Putamen (tissue), 1 donor: Measurements from ENCODE around the gene OPCML.
A peak's percentile ranks its signal among the peaks of the same experiment; 100 is the strongest.

Experiments used
- DNase-seq: peaks from one replicate; pipeline ENCODE4 v3.0.0-alpha.2; 2016; ENCODE audit warnings: low spot score

The OPCML gene

DNA sequence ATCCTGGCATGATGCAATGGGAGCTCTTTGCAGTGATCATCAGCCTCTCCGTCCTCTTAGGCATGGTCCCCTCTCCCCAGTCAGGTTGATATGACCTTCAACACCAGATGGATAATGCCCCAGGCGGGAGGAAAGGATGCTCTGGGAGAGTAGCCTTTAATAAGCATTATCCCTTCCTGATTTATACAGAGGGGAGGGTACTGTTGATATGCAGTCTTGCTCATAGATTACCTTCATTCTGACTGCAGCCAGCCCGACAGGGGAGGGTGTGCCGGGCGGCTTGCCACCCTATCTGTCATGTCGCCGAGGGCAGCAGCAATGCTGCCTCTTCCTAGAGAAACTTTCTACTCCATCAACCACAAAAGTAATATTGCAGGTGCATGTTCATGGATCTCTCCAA lies 497.4 kb downstream of the OPCML start:
- DNase-seq = no peak

DNA sequence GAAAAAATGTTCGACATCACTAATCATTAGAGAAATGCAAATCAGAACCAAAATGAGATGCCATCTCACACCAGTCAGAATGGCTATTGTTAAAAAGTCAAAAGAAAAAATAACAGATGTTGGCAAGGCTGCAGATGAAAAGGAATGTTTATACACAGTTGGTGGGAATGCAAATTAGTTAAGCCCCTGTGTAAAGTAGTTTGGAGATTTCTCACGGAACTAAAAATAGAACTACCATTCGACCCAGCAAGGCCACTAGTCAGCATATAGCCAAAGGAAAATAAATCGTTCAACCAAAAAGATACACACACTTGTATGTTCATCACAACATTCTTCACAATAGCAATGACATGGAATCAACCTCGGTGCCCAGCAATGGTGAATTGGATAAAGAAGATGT lies 503.2 kb downstream of the OPCML start:
- DNase-seq = no peak

DNA sequence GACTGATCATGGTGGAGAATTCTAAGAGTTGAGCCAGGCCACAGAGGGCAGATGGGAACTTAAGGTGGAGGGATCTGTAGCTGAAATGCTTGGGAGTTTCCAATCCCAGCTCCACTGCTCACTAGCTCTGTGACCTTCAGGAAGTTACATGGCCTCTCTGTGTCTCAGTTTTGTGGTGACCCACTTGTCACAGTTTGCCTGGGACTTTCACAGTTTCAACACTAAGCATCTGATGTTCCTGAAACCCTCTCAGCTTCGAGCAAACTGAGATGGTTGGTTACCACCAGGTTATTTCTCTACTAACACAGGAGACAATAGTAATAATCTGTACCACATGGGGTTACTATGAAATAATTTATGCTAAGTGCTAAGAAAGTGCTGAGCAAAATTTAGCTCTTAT lies 505.3 kb downstream of the OPCML start:
- no peak for DNase-seq

DNA sequence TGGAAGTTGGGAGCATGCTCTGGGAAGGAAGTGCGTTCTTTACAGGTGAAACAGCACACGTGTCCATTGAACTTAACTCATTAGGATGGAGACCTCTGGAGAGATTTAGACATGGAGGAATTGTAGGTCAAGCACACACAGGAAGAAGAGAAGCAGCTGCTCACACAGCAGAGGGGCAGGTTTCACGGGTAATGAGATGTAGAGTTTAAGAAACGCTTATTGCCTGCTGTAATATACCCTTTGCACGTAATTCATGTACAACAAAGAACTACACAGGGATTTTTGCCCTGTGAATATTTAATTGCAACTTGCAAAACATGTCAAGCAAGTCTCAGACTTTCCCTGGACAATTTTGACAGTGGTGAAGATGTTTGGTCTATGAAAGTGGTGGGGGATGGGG lies 508.0 kb downstream of the OPCML start:
- DNase-seq = no peak

DNA sequence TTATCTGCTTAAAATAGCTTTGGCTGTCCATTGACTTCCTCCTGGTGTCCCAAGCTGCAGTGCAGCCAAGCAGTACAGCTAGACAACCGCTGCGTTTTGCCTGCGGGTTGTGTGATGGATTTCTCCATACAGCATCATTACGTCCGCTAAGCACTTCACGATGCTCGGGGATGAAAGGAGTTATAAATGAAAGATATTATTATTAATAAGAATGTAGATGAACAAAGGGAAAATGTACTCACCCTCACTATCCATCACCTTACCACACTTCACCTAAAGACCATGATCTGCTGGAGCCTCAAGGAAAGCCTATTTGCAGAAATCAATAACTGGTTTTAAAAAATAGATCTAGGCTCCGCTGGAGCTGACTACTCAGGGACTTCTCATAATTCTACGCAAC lies 509.1 kb downstream of the OPCML start:
- DNase-seq = no peak

DNA sequence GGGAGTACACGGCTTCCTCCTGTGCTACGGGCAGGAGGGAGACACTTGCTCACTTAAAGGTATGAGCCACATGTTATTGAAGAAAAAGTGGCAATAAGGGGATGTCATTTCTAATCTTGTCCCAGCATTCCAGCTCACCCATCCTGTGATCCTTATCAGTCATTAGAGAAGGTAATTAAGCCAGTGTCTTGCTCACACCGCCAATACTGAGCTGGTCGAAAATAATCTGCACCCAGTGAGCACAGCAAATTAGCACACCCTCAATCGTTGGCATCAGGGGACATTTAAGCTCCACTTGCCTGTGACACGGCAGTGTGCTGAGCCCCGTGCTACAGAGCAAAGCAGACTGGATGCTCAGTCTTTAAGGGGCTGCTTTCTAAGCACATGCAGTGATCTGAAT lies 510.7 kb downstream of the OPCML start:
- no peak for DNase-seq

DNA sequence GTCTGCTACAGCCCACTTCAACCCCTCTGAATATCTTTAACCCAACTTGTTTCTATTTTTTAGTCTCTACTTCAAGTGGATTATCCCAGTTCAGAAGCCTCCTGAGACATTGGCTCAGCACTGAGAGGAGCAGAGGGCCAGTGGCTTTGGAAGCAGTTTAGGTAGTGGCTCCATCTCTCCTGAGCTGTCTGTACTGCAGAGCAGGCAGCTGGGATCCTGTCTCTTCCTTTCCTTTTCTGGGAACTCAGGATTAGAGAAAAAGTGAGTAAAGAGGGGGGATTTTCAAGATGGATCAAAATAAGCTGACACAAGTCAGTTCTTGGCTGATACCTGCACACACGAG lies 512.0 kb downstream of the OPCML start:
- no peak for DNase-seq

DNA sequence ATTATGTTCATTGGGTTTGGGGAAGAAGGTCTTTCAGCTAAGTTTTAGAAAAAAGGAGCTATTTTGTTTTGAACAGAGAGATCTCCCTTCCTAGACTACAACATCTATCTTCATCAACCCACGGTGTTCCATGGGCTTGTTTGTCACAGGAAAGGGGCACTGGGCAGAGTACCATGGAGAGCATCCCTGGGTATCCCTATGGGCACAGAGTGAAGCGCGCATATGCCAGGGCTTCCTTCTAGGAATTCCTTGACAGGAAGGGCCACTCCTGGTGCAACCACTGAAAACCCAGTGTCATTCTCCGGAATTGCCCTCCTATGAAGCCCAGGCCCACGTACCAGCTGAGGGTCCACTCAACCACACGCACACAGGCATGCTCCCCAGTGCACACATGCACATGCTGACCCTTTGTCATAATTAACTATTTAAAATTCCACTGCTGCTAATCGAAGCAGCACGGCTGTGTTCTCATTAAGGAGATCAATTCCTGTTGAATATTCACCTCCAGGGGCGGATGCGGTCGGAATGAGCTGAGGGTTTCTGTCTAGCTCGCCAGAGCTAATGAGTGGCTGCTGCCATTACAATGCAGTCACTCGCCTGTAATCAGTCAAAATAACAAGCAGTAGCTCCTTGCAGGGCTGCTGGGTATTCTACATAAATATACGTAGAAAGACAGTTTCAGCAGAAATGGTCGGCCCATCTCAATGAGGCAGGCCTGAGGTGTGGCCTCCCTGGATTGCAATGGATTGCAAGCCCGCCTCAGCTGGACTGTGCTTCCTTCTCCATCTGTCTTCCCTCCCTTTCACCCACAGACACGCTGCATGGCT lies 512.5 kb downstream of the OPCML start:
- no peak for DNase-seq

DNA sequence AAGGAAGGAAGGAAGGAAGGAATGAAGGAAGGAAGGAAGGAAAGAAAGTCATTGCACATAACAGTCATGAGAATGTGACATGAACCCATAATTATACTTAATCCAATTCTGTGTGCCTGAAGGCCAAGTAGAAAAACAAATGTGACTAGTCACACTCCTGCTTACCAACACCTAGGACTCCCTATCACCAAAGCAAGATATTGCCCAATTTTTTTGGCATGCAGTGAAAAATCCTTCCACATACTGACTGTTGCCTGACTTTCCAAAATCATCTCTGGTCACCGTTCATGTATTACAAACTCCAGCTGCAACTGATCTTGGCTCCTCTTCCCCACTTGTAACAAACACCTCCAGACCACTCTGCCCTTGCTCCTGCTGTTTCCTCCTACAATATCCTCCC lies 516.8 kb downstream of the OPCML start:
- no peak for DNase-seq

DNA sequence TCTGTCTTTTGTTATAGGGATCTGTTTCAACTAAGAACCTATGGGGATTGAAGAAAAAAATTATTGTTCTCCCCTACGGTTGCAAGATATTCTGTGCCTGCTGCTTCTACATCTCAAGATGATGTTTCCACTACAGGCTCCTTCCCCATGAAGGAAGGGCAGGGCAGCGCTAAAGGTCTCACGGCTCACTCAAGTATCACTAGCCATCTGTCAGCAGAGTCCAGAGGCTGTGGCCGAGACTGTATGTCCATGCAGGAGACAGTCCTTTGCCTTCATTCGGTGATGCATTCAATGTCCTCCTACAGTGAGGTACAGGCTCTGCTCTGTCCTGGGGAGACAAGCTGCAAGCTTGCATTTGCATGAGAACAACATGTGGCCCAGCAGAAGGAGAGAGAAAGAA lies 518.0 kb downstream of the OPCML start:
- DNase-seq = no peak

DNA sequence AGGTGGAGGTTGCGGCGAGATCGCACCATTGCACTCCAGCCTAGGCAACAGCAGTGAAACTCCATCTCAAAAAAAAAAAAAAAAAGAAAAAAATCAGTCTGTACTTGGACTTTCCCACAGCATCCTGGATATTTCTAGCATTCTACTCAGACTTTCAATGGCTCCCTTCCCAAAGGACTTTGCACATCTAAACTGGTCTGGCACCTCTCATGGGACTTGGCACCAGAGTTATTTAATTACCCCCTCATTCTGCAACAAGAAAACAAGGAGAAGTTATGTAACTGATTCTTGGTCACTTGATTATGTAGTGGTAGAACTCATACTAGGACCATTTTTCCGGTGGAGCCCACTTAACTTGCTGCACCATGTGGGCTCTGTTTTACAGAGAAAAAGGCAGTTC lies 519.5 kb downstream of the OPCML start:
- peak; percentile 13 for DNase-seq

DNA sequence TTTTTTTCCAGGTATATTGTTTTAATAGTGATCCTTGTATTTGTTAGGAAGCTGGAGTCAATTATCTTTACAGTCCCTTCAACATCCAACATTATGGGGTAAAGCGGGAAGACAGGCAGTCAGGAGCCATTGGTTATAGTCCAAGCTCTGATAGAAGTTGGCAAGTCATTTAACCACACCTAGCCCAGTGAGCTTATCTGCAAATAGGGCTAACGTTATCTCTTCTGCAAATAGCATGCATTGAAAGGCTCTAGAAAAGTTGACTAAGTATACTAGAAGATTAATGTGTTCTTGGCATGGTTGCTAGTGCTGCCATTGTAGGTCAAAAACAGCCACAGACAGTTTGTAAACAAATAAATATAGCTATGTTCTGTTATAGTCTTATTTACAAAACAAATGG lies 520.7 kb downstream of the OPCML start:
- no peak for DNase-seq

DNA sequence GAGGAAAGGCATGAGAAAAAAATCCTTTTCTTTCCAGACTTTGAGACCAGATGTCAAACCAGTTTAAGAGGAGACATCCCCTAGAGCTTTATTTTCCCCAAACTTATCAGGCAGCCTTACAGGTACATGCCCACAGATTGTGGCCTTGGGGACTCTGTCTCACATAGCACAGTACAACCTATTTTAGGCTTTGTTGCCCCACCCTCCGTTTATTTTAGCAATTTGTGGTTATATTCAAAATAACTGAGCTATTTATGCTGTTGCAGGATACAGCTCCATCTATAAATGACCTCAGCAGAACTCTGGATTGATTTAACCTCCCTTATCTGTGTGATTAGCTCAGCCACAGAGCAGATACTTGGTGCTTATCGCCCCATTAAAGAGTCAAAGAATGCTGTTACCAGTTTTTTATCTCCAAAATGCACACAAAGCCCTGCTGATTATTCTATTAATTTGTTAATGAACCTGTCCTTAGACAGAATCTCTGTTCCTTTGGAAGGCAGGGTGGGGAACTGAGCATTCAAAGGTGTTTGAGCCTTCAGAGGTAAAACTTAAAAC lies 525.2 kb downstream of the OPCML start:
- DNase-seq = no peak

DNA sequence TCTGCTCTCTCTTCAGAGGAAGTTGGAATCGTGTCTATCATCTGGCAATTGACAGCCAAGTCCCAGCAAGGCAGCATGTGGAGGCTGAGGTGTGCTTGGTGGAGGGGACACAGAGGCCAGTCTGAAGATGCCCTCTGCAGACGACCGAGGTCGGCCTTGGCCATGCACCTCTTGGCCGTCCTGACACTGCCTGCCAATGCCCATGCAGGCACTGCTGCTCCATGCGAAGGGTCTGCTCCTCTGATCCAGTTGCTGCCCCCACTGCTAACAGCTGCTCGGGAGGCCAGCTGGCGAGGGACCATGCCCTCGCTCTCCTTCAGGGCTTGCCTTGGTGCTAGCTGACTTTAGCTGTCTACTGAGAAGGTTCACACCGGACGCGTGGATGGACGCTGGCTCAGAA lies 527.9 kb downstream of the OPCML start:
- DNase-seq = no peak

DNA sequence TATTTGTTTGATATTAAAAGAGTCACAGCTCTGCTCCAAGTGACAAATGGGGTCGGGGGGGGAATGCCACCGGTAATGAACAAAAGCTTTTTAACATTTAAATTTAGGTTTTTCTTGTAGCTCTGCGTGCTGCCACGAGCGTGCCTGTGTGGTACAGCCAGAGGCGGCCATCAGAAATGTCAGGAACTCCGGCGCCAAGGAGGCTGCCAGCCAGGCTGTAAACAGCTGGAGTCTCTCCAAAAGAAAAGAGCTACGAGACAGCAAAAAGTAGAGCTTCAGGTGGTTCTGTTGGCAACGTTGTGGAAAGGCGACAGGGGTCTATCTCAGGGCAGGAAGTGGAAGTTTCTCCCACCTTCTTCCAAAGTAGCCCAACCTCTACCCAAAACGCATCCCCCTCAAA lies 532.8 kb downstream of the OPCML start:
- no peak for DNase-seq

DNA sequence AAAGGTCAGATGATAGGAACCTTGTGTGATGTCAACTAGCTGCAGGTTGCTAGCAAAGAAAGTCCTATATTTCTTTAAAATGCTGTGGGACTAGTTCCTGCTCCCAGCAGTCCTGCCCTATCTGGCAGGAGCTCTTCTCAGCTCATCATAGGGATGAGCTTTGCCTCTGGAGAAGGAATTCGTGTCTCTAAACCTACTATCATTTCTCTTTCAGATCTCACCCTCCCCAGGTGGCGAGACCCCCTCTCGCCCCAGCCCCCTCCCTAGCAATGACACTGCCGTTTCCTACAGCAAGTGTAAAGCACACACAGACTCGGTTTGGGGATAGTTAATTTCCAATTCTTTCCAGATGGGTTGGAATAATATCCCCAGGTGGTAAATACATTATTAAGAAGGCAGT lies 533.3 kb downstream of the OPCML start:
- no peak for DNase-seq

DNA sequence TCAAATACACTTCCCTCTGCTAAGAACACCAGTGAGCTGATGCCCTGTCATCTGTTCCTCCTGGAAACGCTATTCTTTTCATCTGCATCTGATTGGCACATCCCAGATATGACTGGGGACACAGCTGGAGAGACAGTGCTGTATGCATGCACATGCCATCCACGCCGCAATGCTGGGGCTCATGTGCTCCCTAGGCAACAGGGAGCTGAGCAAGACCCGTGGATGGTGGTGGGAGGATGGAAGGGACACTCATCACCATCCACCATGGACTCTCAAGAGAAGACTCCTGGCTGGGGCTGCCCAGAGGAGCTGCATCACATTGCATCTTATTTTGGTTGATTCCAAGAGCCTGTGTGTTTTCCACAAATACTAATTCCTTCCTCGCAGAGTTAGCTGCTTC lies 534.9 kb downstream of the OPCML start:
- no peak for DNase-seq

DNA sequence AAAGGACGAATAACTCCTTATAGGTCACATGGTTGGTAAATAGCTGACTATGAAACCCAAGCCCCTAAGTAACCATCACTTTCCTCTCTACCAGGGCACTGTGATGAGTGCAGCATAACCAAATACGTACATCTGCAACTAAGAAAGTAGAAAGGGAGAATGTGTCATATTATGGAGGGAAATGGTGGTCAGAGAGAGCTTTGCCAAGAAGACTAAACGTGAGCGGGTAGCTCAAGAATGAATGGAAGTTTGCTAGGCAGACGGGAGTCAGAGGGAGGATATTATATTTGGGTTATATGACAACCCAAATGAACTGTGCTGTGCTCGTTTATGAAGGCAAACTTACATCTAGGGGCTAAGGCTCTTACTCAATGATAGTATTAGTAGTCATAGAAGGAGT lies 537.3 kb downstream of the OPCML start:
- DNase-seq = no peak

DNA sequence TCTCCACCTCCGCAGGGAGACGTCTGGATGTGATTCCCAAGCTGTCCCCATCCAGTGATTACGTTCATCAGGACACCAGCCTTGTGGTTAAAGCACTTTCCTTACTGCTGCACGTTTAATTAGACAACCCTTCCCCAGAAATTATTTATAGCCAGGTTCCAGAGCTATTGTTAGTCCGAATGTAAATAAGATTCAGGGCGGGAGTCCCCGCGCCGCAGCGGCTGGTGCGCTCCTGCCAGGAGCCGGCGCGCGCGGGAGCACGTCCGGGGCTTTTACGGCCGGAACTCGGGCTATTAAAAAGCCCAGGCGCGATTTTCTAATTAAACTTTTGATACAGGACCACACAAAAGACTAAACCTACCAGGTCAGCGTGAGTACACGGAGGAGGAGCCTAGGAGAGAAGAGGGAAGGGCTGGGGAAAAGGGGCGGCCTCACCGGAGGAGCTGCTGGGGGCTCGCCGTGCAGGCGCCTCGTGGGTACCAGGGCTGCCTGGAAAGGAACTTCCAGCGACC lies 538.3 kb downstream of the OPCML start:
- DNase-seq = no peak

DNA sequence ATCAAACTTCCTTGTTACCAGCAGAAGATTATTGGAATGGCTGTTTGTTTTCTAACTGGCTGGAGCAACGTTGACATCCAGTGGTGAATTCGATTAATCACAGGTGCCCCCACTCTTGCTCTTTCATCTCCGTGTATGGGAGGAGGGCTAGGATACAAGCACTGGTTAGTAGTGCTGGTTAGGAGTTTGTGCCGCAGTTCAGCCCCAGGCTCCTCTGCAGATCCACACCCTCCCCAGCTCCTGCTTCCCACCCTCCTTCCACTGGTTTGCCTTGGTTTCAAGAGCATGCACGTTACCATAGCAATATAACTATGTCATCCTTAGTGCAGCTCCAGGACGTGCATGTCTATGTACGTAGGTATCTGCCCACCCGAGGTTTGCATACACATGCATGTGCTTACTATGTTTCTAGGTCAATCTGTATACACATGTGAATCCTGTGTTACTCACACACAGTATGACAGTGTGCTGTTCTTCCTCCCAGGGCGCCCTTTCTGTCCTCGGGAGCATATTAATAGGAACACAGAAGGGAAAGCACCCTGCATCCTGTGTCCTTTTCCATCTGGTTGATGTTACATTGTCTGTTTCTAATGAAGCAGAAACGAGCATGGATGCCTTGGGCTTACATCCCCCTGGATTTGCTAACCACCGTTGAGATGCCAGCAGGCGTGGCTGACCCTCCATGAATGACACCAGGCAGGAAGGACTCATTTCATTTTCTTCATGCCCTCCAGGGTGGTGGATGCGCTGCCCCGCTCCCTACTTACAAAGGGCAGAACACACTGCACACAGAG lies 539.3 kb downstream of the OPCML start:
- DNase-seq = peak; percentile 37

DNA sequence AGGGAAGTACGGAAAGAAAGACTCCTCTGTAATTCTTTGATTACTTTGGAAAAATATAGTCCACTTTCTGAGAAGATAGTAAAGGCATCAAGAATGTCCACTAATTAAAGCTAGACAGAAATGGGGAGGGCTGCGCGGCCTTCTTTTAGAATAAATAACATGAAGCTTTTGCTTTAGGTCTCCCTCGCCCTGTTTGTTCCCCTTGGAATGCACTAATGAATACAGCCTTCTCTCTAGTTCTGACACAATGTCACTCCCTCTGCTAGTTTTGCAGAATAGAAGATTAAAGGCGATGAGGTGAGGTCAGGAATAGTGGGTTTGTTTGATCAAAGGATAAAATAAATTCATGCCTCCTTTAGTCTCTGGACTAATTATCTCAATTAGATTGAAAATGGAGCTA lies 543.9 kb downstream of the OPCML start:
- DNase-seq = no peak

DNA sequence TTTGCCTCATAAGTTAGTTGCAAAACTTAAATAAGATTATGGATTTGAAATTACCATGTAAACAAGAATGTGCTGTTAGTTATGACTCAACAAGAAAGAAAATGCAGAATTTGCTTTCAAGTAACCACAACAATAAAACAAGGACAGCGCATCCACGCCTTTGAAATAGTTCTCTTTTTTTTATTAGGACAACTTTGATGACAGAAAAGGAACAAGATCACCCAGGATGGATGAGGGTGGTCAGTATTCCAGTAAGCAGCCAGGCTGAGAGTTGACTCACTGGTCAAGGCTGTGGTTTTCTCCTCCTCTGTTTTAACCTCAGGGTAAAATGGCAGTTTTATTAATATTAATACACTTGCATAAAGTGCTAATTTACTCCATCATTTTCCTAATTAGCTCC lies 544.4 kb downstream of the OPCML start:
- DNase-seq = no peak

DNA sequence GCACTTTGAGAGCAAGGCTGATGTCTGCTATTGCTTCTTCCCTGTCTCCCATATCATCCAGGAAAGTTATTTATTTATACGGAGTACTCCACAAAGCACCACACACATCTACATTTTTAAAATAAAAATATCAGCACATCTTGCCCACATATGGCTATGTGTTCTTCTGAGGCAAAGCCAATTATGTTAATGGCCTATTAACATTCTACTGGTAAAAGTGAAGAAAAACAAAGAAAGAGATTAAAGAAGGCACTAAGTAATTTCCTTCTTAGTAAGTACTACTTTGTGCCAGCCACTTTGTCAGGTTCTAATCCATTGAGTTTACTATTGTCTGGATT lies 548.7 kb downstream of the OPCML start:
- no peak for DNase-seq
